H9 (cell line): ENCODE measurements around the gene PPP1R13B. TPM values are rescaled to one million over a fixed set of nuclear protein-coding genes. Genes with fewer than 3 reads are reported as not detected.

Experiments used
- DNase-seq: peaks from one replicate; pipeline ENCODE4 v3.0.0-alpha.2; 2017
- H2AFZ ChIP-seq: one replicate; pipeline ENCODE4 v1.6.1; 2013; ENCODE audit warnings: mild to moderate bottlenecking, low read length, control low read depth, moderate library complexity
- H2AK5ac ChIP-seq: 2 replicates; pipeline ENCODE4 v1.6.1; 2013; ENCODE audit warnings: low read length, control low read depth, mixed read lengths; ENCODE audit not compliant: insufficient read length
- H2BK120ac ChIP-seq: one replicate; pipeline ENCODE4 v1.6.1; 2013; ENCODE audit warnings: low read depth, mild to moderate bottlenecking, low read length, control low read depth, inconsistent platforms; ENCODE audit not compliant: poor library complexity, severe bottlenecking
- H2BK12ac ChIP-seq: 2 replicates; pipeline ENCODE4 v1.6.1; 2013; ENCODE audit warnings: low read length, control low read depth, mixed read lengths, low read depth; ENCODE audit not compliant: insufficient read length
- H2BK15ac ChIP-seq: 2 replicates; pipeline ENCODE4 v1.6.1; 2013; ENCODE audit warnings: low read depth, low read length, control low read depth
- H2BK20ac ChIP-seq: one replicate; pipeline ENCODE4 v1.6.1; 2013; ENCODE audit warnings: low read depth, mild to moderate bottlenecking, low read length, control low read depth, inconsistent platforms; ENCODE audit not compliant: poor library complexity, severe bottlenecking
- H2BK5ac ChIP-seq: 2 replicates; pipeline ENCODE4 v1.6.1; 2013; ENCODE audit warnings: low read length, control low read depth, mixed read lengths; ENCODE audit not compliant: insufficient read length
- H3K14ac ChIP-seq: 2 replicates; pipeline ENCODE4 v1.6.1; 2013; ENCODE audit warnings: low read length, control low read depth; ENCODE audit not compliant: insufficient read depth
- H3K18ac ChIP-seq: 2 replicates; pipeline ENCODE4 v1.6.1; 2013; ENCODE audit warnings: low read depth, mild to moderate bottlenecking, mixed read lengths, low read length, control low read depth; ENCODE audit not compliant: insufficient read length
- H3K23ac ChIP-seq: 2 replicates; pipeline ENCODE4 v1.6.1; 2013; ENCODE audit warnings: low read length, control low read depth, mixed read lengths, low read depth; ENCODE audit not compliant: insufficient read length
- H3K23me2 ChIP-seq: 2 replicates; pipeline ENCODE4 v1.6.1; 2013; ENCODE audit warnings: low read depth, mild to moderate bottlenecking, mixed read lengths, low read length, control low read depth; ENCODE audit not compliant: insufficient read length, poor library complexity, severe bottlenecking
- H3K27ac ChIP-seq: 2 replicates; pipeline ENCODE4 v1.5.1; 2013; ENCODE audit warnings: low read length, control low read depth, mixed read lengths, low read depth; ENCODE audit not compliant: insufficient read length
- H3K27me3 ChIP-seq: 2 replicates; pipeline ENCODE4 v1.6.1; 2013; ENCODE audit warnings: low read length, control low read depth, inconsistent platforms; ENCODE audit not compliant: insufficient read depth
- H3K4ac ChIP-seq: 2 replicates; pipeline ENCODE4 v1.6.1; 2013; ENCODE audit warnings: low read depth, mild to moderate bottlenecking, control low read depth, inconsistent platforms, low read length, moderate library complexity
- H3K4me1 ChIP-seq: 2 replicates; pipeline ENCODE4 v1.6.1; 2013; ENCODE audit warnings: low read length, control low read depth, inconsistent platforms; ENCODE audit not compliant: insufficient read depth
- H3K4me2 ChIP-seq: 2 replicates; pipeline ENCODE4 v1.6.1; 2013; ENCODE audit warnings: low read length, control low read depth, mixed read lengths; ENCODE audit not compliant: insufficient read length, insufficient read depth
- H3K56ac ChIP-seq: 2 replicates; pipeline ENCODE4 v1.6.1; 2013; ENCODE audit warnings: low read depth, mild to moderate bottlenecking, mixed read lengths, low read length, control low read depth; ENCODE audit not compliant: insufficient read length
- H3K79me1 ChIP-seq: 2 replicates; pipeline ENCODE4 v1.6.1; 2013; ENCODE audit warnings: low read depth, mild to moderate bottlenecking, moderate library complexity, low read length, control low read depth, inconsistent platforms; ENCODE audit not compliant: insufficient read depth, poor library complexity, severe bottlenecking
- H3K79me2 ChIP-seq: 2 replicates; pipeline ENCODE4 v1.6.1; 2013; ENCODE audit warnings: low read length, control low read depth, inconsistent platforms; ENCODE audit not compliant: insufficient read depth
- H3K9ac ChIP-seq: 2 replicates; pipeline ENCODE4 v1.6.1; 2013; ENCODE audit warnings: low read length, control low read depth, mixed read lengths; ENCODE audit not compliant: insufficient read length; ENCODE audit errors: extremely low read depth
- H3K9me3 ChIP-seq: one replicate; pipeline ENCODE4 v1.6.1; 2013; ENCODE audit warnings: low read depth, low read length, inconsistent platforms; ENCODE audit not compliant: control insufficient read depth
- H3T11ph ChIP-seq: one replicate; pipeline ENCODE4 v1.6.1; 2013; ENCODE audit warnings: mild to moderate bottlenecking, low read length, control low read depth, inconsistent platforms
- H4K20me1 ChIP-seq: one replicate; pipeline ENCODE4 v1.6.1; 2013; ENCODE audit not compliant: control insufficient read depth, insufficient read length, insufficient read depth
- H4K5ac ChIP-seq: 2 replicates; pipeline ENCODE4 v1.6.1; 2013; ENCODE audit warnings: low read depth, mild to moderate bottlenecking, mixed read lengths, low read length, control low read depth; ENCODE audit not compliant: insufficient read length
- H4K8ac ChIP-seq: replicated peaks from 2 replicates; pipeline ENCODE4 v1.6.1; 2013; ENCODE audit warnings: low read length, control low read depth, mixed read lengths, low read depth; ENCODE audit not compliant: insufficient read length
- H4K91ac ChIP-seq: 2 replicates; pipeline ENCODE4 v1.6.1; 2013; ENCODE audit warnings: low read depth, mild to moderate bottlenecking, moderate library complexity, mixed read lengths, low read length, control low read depth; ENCODE audit not compliant: insufficient read length
- H3K27ac Mint-ChIP-seq, 3 experiments: 2 replicates in 2 of 3; 3 replicates in 1 of 3; pipeline ENCODE4 v1.8.0; 2020 to 2021; ENCODE audit warnings: mixed read lengths in 3 of 3, mild to moderate bottlenecking in 1 of 3, moderate library complexity in 1 of 3
- H3K27me3 Mint-ChIP-seq: 2 replicates; pipeline ENCODE4 v1.8.0; 2021; ENCODE audit warnings: low read depth, mild to moderate bottlenecking, moderate library complexity, mixed read lengths
- H3K36me3 Mint-ChIP-seq, 3 experiments: 2 replicates in 2 of 3; 3 replicates in 1 of 3; pipeline ENCODE4 v1.8.0; 2020 to 2021; ENCODE audit warnings: low read depth in 3 of 3, mixed read lengths in 3 of 3; ENCODE audit not compliant: insufficient read depth in 1 of 3
- H3K4me1 Mint-ChIP-seq, 2 experiments: 2 replicates each; pipeline ENCODE4 v1.8.0; 2020; ENCODE audit warnings: mixed read lengths in 2 of 2
- H3K4me3 Mint-ChIP-seq, 2 experiments: 2 replicates in 1 of 2; 3 replicates in 1 of 2; pipeline ENCODE4 v1.8.0; 2020 to 2021; ENCODE audit warnings: mild to moderate bottlenecking in 2 of 2, mixed read lengths in 2 of 2, moderate library complexity in 1 of 2
- H3K9me3 Mint-ChIP-seq, 2 experiments: 2 replicates in 1 of 2; 3 replicates in 1 of 2; pipeline ENCODE4 v1.8.0; 2020; ENCODE audit warnings: mild to moderate bottlenecking in 2 of 2, mixed read lengths in 2 of 2, moderate library complexity in 1 of 2
- WGBS: extraction: QIAGEN DNeasy Blood & Tissue Kit; methylation state at CpG from one replicate; pipeline ENCODE4 v1.1.7; 2013; ENCODE audit warnings: missing lambda C conversion rate, low lambda C conversion rate, mixed read lengths; ENCODE audit not compliant: insufficient read length; ENCODE audit errors: extremely low coverage; 5-methylcytosine and 5-hydroxymethylcytosine counted together
- total RNA-seq: library from RNA; stranded (reverse); gene quantifications from 2 replicates; pipeline ENCODE4 v1.2.1, GENCODE V29; 2021
- TF ChIP-seq, protein P1 (sequence below): fragments of 200-600 bp; sonication (generic); conservative IDR thresholded peaks from 3 replicates; pipeline ENCODE4 v1.8.0; 2021; ENCODE audit warnings: antibody characterized with exemption, mild to moderate bottlenecking

The PPP1R13B gene
- total RNA-seq, 1 experiment from 2014 or later, result 6.0 TPM

DNA sequence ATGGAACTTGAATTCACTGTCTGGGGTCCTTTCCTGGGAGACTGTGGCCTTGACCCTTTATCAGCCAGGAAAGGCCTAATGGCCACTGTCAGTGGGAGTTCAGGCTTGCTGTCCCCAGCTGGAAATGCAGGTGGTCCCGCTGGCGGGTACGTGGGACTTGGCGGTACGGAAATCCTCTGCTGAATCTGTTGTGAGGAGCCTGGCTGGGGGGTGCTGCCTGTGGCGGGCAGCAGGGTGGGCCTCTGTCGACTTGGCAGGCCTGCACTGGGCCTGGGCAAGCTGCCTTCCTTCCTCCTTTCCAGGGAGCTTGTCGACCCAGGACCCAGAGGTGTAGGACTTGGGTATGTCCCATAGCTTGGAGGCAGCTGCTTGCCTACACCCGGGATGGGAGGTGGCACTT is 105.5 kb downstream of the PPP1R13B start:
- no peaks in the 10 kb centered on the region for H3K79me1 ChIP-seq
- H3K27ac Mint-ChIP-seq, result peak overlapping the region in 2 of 3 experiments; percentile 44 to 87; a peak in 2 of 7 replicates
- H2AK5ac ChIP-seq, result no peak overlapping the region
- no peaks in the 10 kb centered on the region for H3K9me3 ChIP-seq
- no peak overlapping the region; a peak in 1 of 5 replicates for H3K4me3 Mint-ChIP-seq
- H2AFZ ChIP-seq, result no peak overlapping the region
- H4K8ac ChIP-seq, result no peak overlapping the region
- H2BK120ac ChIP-seq, result no peak overlapping the region
- H3K18ac ChIP-seq, result no peak overlapping the region
- H3K36me3 Mint-ChIP-seq, result peaks cover 3 to 19% (median 10%) of the 10 kb centered on the region in 3 experiments; a peak in 6 of 7 replicates
- H2BK20ac ChIP-seq, result no peak overlapping the region
- H3K9ac ChIP-seq, result no peak overlapping the region
- H2BK5ac ChIP-seq, result no peak overlapping the region
- H3K9me3 Mint-ChIP-seq, result no peaks in the 10 kb centered on the region
- H3K4me2 ChIP-seq, result no peak overlapping the region
- H3T11ph ChIP-seq, result no peak overlapping the region
- H4K20me1 ChIP-seq, result no peaks in the 10 kb centered on the region
- H3K23me2 ChIP-seq, result no peaks in the 10 kb centered on the region
- peaks cover 6% of the 10 kb centered on the region; the same call in 1 of the 2 replicates for H3K4me1 ChIP-seq
- no peak overlapping the region for H3K27ac ChIP-seq
- no peaks in the 10 kb centered on the region for H3K79me2 ChIP-seq
- H4K5ac ChIP-seq, result no peak overlapping the region
- no peak overlapping the region for H3K14ac ChIP-seq
- no peak overlapping the region for H2BK12ac ChIP-seq
- H3K27me3 Mint-ChIP-seq, result no peaks in the 10 kb centered on the region
- H3K23ac ChIP-seq, result no peak overlapping the region
- H2BK15ac ChIP-seq, result no peak overlapping the region
- WGBS, result no CpG with 5 or more reads among the region's 9 CpGs
- no peaks in the 10 kb centered on the region for H3K27me3 ChIP-seq
- TF ChIP-seq, protein P1, sequence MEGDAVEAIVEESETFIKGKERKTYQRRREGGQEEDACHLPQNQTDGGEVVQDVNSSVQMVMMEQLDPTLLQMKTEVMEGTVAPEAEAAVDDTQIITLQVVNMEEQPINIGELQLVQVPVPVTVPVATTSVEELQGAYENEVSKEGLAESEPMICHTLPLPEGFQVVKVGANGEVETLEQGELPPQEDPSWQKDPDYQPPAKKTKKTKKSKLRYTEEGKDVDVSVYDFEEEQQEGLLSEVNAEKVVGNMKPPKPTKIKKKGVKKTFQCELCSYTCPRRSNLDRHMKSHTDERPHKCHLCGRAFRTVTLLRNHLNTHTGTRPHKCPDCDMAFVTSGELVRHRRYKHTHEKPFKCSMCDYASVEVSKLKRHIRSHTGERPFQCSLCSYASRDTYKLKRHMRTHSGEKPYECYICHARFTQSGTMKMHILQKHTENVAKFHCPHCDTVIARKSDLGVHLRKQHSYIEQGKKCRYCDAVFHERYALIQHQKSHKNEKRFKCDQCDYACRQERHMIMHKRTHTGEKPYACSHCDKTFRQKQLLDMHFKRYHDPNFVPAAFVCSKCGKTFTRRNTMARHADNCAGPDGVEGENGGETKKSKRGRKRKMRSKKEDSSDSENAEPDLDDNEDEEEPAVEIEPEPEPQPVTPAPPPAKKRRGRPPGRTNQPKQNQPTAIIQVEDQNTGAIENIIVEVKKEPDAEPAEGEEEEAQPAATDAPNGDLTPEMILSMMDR, result no peak
- no peak overlapping the region for H3K56ac ChIP-seq
- DNase-seq, result no peak
- peaks cover 16 to 19% of the 10 kb centered on the region in 2 experiments for H3K4me1 Mint-ChIP-seq
- no peak overlapping the region for H3K4ac ChIP-seq
- no peak overlapping the region for H4K91ac ChIP-seq
